Thoracic aorta (tissue), 2 donors: ENCODE results near the gene INTS11. TPM values are rescaled to one million over a fixed set of nuclear protein-coding genes. Genes with fewer than 3 reads are reported as not detected.

Source experiments
- ATAC-seq: fragments of 150-250 bp; one replicate; pipeline ENCODE4 v1.8.0; 2017; ENCODE audit warnings: low read depth; ENCODE audit not compliant: insufficient number of reproducible peaks, low FRiP score
- DNase-seq: peaks from one replicate; pipeline ENCODE4 v3.0.0-alpha.2; 2020; ENCODE audit warnings: low spot score
- H3K27ac ChIP-seq, 2 donors: fragments of 200-600 bp; sonication (generic); 1 replicate in 1 of 2; 2 replicates in 1 of 2; pipeline ENCODE4 v1.5.1; 2016; ENCODE audit warnings: mild to moderate bottlenecking in 2 of 2, moderate library complexity in 2 of 2
- H3K27me3 ChIP-seq: fragments of 200-600 bp; sonication (generic); replicated peaks from 2 replicates; pipeline ENCODE4 v1.6.0; 2016; ENCODE audit warnings: mild to moderate bottlenecking; ENCODE audit not compliant: insufficient read depth
- H3K36me3 ChIP-seq: fragments of 200-600 bp; sonication (generic); one replicate; pipeline ENCODE4 v1.5.1; 2016
- H3K4me1 ChIP-seq, 2 donors: fragments of 200-600 bp; sonication (generic); 1 replicate in 1 of 2; 2 replicates in 1 of 2; pipeline versions ENCODE4 v1.5.1 to v1.6.0; 2016; ENCODE audit warnings: low read depth in 2 of 2, mild to moderate bottlenecking in 1 of 2; ENCODE audit not compliant: control insufficient read depth in 1 of 2
- H3K4me3 ChIP-seq: fragments of 200-600 bp; sonication (generic); 2 replicates; pipeline ENCODE4 v1.5.1; 2016; ENCODE audit warnings: mild to moderate bottlenecking
- H3K9me3 ChIP-seq: fragments of 200-600 bp; sonication (generic); 2 replicates; pipeline ENCODE4 v1.5.1; 2016
- total RNA-seq, 2 donors: library from RNA; depleted of rRNA; stranded (reverse); fragments of >200 nt; gene quantifications; one replicate each; pipeline versions ENCODE4 v1.1.0 to v1.2.3, GENCODE V29; 2016
- TF ChIP-seq, protein P1 (sequence below): fragments of 200-600 bp; sonication (generic); IDR thresholded peaks from one replicate; pipeline ENCODE4 v1.5.1; 2019; ENCODE audit warnings: antibody characterized with exemption

INTS11 gene
- total RNA-seq, 2 donors from 2014 or later, result 192 to 195 TPM

DNA sequence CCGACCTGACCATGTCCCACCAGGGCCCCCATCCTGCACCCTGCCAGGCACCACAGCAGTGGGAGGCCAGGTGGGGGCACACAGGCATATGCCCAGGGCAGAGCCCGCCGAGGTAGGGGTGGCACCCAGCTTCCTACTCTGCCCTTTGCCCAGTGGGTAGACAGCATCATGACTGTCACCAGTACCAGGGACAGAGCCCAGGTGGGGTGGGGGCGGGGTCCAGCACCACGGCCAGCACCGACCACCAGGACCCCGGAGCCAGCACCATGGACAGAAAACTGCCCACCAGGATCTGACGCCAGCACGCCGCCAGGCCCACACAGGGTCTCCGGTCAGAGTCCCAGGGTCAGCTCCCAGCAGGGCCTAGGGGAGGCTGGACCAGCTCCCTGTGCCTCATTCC is 10.4 kb upstream of the INTS11 start:
- ATAC-seq (no peak), DNase-seq (no peak)
- Histone ChIP-seq H3K4me3 (no peak overlapping the region), H3K27ac (no peak overlapping the region), H3K9me3 (no peaks in the 10 kb centered on the region), H3K36me3 (peaks cover 5% of the 10 kb centered on the region), H3K27me3 (no peaks in the 10 kb centered on the region), H3K4me1 (no peaks in the 10 kb centered on the region)
- TF ChIP-seq, protein P1, sequence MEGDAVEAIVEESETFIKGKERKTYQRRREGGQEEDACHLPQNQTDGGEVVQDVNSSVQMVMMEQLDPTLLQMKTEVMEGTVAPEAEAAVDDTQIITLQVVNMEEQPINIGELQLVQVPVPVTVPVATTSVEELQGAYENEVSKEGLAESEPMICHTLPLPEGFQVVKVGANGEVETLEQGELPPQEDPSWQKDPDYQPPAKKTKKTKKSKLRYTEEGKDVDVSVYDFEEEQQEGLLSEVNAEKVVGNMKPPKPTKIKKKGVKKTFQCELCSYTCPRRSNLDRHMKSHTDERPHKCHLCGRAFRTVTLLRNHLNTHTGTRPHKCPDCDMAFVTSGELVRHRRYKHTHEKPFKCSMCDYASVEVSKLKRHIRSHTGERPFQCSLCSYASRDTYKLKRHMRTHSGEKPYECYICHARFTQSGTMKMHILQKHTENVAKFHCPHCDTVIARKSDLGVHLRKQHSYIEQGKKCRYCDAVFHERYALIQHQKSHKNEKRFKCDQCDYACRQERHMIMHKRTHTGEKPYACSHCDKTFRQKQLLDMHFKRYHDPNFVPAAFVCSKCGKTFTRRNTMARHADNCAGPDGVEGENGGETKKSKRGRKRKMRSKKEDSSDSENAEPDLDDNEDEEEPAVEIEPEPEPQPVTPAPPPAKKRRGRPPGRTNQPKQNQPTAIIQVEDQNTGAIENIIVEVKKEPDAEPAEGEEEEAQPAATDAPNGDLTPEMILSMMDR, result no peak

DNA sequence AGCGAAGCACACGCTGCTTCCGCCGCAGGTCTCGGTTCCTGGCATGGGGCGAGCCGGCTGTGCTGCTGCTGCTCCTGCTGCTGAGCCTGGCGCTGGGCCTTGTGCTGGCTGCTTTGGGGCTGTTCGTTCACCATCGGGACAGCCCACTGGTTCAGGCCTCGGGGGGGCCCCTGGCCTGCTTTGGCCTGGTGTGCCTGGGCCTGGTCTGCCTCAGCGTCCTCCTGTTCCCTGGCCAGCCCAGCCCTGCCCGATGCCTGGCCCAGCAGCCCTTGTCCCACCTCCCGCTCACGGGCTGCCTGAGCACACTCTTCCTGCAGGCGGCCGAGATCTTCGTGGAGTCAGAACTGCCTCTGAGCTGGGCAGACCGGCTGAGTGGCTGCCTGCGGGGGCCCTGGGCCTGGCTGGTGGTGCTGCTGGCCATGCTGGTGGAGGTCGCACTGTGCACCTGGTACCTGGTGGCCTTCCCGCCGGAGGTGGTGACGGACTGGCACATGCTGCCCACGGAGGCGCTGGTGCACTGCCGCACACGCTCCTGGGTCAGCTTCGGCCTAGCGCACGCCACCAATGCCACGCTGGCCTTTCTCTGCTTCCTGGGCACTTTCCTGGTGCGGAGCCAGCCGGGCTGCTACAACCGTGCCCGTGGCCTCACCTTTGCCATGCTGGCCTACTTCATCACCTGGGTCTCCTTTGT is 9.2 kb upstream of the INTS11 start:
- TF ChIP-seq, protein P1, result no peak

GRCh38 chr1:1332774-1333480 is 8.5 kb upstream of the INTS11 start:
- H3K4me1 ChIP-seq, result no peaks in the 10 kb centered on the region
- no peaks in the 10 kb centered on the region for H3K27me3 ChIP-seq
- ATAC-seq (no peak), DNase-seq (no peak)
- no peak overlapping the region for H3K4me3 ChIP-seq
- H3K36me3 ChIP-seq, result peaks cover 3% of the 10 kb centered on the region
- no peaks in the 10 kb centered on the region for H3K9me3 ChIP-seq
- H3K27ac ChIP-seq, result no peak overlapping the region
- TF ChIP-seq, protein P1, result no peak

More for the DNA sequence above, 9.2 kb upstream of the INTS11 start:
- H3K27me3 ChIP-seq, result no peaks in the 10 kb centered on the region
- H3K27ac ChIP-seq, result no peak overlapping the region
- DNase-seq (no peak), ATAC-seq (no peak)
- no peaks in the 10 kb centered on the region for H3K9me3 ChIP-seq
- no peaks in the 10 kb centered on the region for H3K4me1 ChIP-seq
- no peak overlapping the region for H3K4me3 ChIP-seq
- H3K36me3 ChIP-seq, result peaks cover 5% of the 10 kb centered on the region

GRCh38 chr1:1332031-1332755 is 7.7 kb upstream of the INTS11 start:
- Histone ChIP-seq H3K27ac (no peak overlapping the region), H3K4me3 (no peak overlapping the region), H3K27me3 (no peaks in the 10 kb centered on the region), H3K36me3 (peaks cover 8% of the 10 kb centered on the region), H3K9me3 (no peaks in the 10 kb centered on the region), H3K4me1 (no peaks in the 10 kb centered on the region)
- TF ChIP-seq, protein P1, result no peak
- ATAC-seq (no peak), DNase-seq (no peak)
